A673 (cell line): ENCODE results near the gene POLK. TPM values are rescaled to one million over a fixed set of nuclear protein-coding genes. Genes with fewer than 3 reads are reported as not detected.

Experiments
- BruUV-seq: library from RNA; stranded (reverse); fragments of 400-500 nt; replicated peaks from 2 replicates; lab custom pipeline; 2021; lab: Mats Ljungman, UMichigan
- CTCF ChIA-PET: fragments of 300-600 bp; sonication (Branson Sonifier 250); formaldehyde crosslinking; loops from one replicate; lab custom pipeline; 2022; ENCODE audit warnings: antibody characterized with exemption; lab: Charles Lee
- POLR2A ChIA-PET: fragments of 300-600 bp; sonication (Branson Sonifier 250); formaldehyde crosslinking; loops from one replicate; lab custom pipeline; 2022; ENCODE audit warnings: antibody characterized with exemption; ENCODE audit not compliant: low non-redundant PET; lab: Charles Lee
- DNase-seq: peaks from one replicate; pipeline ENCODE4 v3.0.0-alpha.2; 2015; ENCODE audit warnings: low spot score
- H3K27ac ChIP-seq: fragments of 200-600 bp; sonication (generic); 2 replicates; pipeline ENCODE4 v1.5.1; 2016; ENCODE audit warnings: mixed run types, low read depth, mild to moderate bottlenecking, mixed read lengths, antibody characterized with exemption, low read length; ENCODE audit not compliant: poor library complexity, severe bottlenecking
- H3K27me3 ChIP-seq: fragments of 200-600 bp; sonication (generic); replicated peaks from 2 replicates; pipeline ENCODE4 v1.6.1; 2017; ENCODE audit warnings: mixed run types, low read depth, mild to moderate bottlenecking, mixed read lengths, antibody characterized with exemption, low read length; ENCODE audit not compliant: insufficient read depth, poor library complexity
- H3K36me3 ChIP-seq: fragments of 200-600 bp; sonication (generic); 2 replicates; pipeline ENCODE4 v1.6.1; 2016; ENCODE audit warnings: mixed run types, mild to moderate bottlenecking, mixed read lengths, antibody characterized with exemption, low read length; ENCODE audit not compliant: insufficient read depth, poor library complexity, severe bottlenecking
- H3K4me1 ChIP-seq: fragments of 200-600 bp; sonication (generic); 2 replicates; pipeline ENCODE4 v1.6.1; 2017; ENCODE audit warnings: mixed run types, mild to moderate bottlenecking, mixed read lengths, antibody characterized with exemption, low read length; ENCODE audit not compliant: insufficient read depth, poor library complexity, severe bottlenecking
- H3K4me3 ChIP-seq: fragments of 200-600 bp; sonication (generic); 2 replicates; pipeline ENCODE4 v1.5.1; 2016; ENCODE audit warnings: low read depth, mixed run types, mild to moderate bottlenecking, mixed read lengths, low read length; ENCODE audit not compliant: poor library complexity, severe bottlenecking
- H3K9me3 ChIP-seq: fragments of 200-600 bp; sonication (generic); 2 replicates; pipeline ENCODE4 v1.6.1; 2016; ENCODE audit warnings: mixed run types, low read depth, mild to moderate bottlenecking, mixed read lengths, antibody characterized with exemption, low read length; ENCODE audit not compliant: poor library complexity, severe bottlenecking
- CTCF ChIP-seq: fragments of 300-800, 200-600 bp; sonication (generic); conservative IDR thresholded peaks from 2 replicates; pipeline ENCODE4 v1.5.1; 2017; ENCODE audit warnings: low read depth, mild to moderate bottlenecking, antibody characterized with exemption, low read length, moderate library complexity, mixed read lengths
- EZH2 ChIP-seq: fragments of 200-600 bp; sonication (generic); IDR thresholded peaks from 2 replicates; pipeline ENCODE4 v1.6.1; 2017; ENCODE audit warnings: borderline replicate concordance, low read depth, mild to moderate bottlenecking, mixed read lengths, antibody characterized with exemption, low read length; ENCODE audit not compliant: poor library complexity, severe bottlenecking
- intact Hi-C: fragments of 100-400 bp; cut with micrococcal nuclease; formaldehyde crosslinking; loops from one replicate; pipeline ENCODE4 v1.10.0; 2022; ENCODE audit not compliant: unreplicated experiment
- total RNA-seq: library from RNA; stranded (reverse); gene quantifications from 2 replicates; pipeline ENCODE4 v1.2.3, GENCODE V29; 2021

Gene POLK
- total RNA-seq, 1 experiment from 2014 or later, result 23.2 TPM

- TF ChIP-seq EZH2 (no peak), CTCF (no peak)
- Histone ChIP-seq H3K4me1 (peaks cover 5% of the 10 kb centered on the region), H3K27me3 (no peaks in the 10 kb centered on the region), H3K4me3 (no peak overlapping the region), H3K9me3 (peaks cover 18% of the 10 kb centered on the region), H3K27ac (no peak overlapping the region), H3K36me3 (no peaks in the 10 kb centered on the region)
- POLR2A ChIA-PET, result no interaction called here
- CTCF ChIA-PET, result no interaction called here
- no TSS peak for BruUV-seq
- no peak for DNase-seq
- intact Hi-C loops, result no loop called here
Measured at GRCh38 chr5:75471193-75471592, 40.5 kb upstream of the POLK start.

GRCh38 chr5:75472973-75473372 lies 38.7 kb upstream of the POLK start:
- no peak for TF ChIP-seq CTCF
- no peak for TF ChIP-seq EZH2
- Histone ChIP-seq H3K9me3 (peaks cover 18% of the 10 kb centered on the region), H3K4me1 (no peaks in the 10 kb centered on the region), H3K27me3 (no peaks in the 10 kb centered on the region), H3K36me3 (no peaks in the 10 kb centered on the region), H3K27ac (no peak overlapping the region), H3K4me3 (no peak overlapping the region)
- CTCF ChIA-PET, result no interaction called here
- POLR2A ChIA-PET, result no interaction called here
- intact Hi-C loops, result no loop called here
- no TSS peak for BruUV-seq
- DNase-seq, result no peak

GRCh38 chr5:75473463-75473862 lies 38.2 kb upstream of the POLK start:
- TF ChIP-seq EZH2 (no peak), CTCF (no peak)
- POLR2A ChIA-PET, result no interaction called here
- CTCF ChIA-PET, result no interaction called here
- Histone ChIP-seq H3K4me3 (no peak overlapping the region), H3K4me1 (no peaks in the 10 kb centered on the region), H3K9me3 (peaks cover 18% of the 10 kb centered on the region), H3K27me3 (no peaks in the 10 kb centered on the region), H3K36me3 (no peaks in the 10 kb centered on the region), H3K27ac (no peak overlapping the region)
- intact Hi-C loops, result no loop called here
- DNase-seq, result no peak
- BruUV-seq, result no TSS peak
